Cardiac fibroblast (primary cell): ENCODE data around the gene ATP6V1F.
A peak's percentile ranks its signal among the peaks of the same experiment; 100 is the strongest.

Source experiments
- DNase-seq, 2 donors: peaks; one replicate each; pipeline versions ENCODE4 v3.0.0 to v3.0.0-alpha.2; 2010; ENCODE audit warnings: low read depth in 2 of 2
- H3K4me3 ChIP-seq, 2 donors: replicated peaks in 1 of 2; 1 replicate in 1 of 2; 2 replicates in 1 of 2; pipeline ENCODE4 v1.5.1; 2011; ENCODE audit warnings: low read depth in 2 of 2, low read length in 2 of 2, mild to moderate bottlenecking in 2 of 2, moderate library complexity in 1 of 2
- CTCF ChIP-seq: IDR thresholded peaks from one replicate; pipeline ENCODE4 v1.5.1; 2011; ENCODE audit warnings: low read depth, mild to moderate bottlenecking, low read length, inconsistent platforms

Gene ATP6V1F

GRCh38 chr7:128858380-128859231, 4.0 kb upstream of the ATP6V1F start:
- no peak overlapping the region for H3K4me3 ChIP-seq
- no peak for TF ChIP-seq CTCF
- no peak for DNase-seq

- no peak overlapping the region for H3K4me3 ChIP-seq
- no peak for TF ChIP-seq CTCF
- no peak for DNase-seq
Observed at GRCh38 chr7:128859232-128860157, 3.2 kb upstream of the ATP6V1F start.

- peak; percentile 28 for TF ChIP-seq CTCF
- H3K4me3 ChIP-seq, result no peak overlapping the region
- DNase-seq, result peak; percentile 40 to 72
Observed at GRCh38 chr7:128860158-128861073, 2.2 kb upstream of the ATP6V1F start.

- TF ChIP-seq CTCF, result no peak
- no peak for DNase-seq
- H3K4me3 ChIP-seq, result peak overlapping the region; percentile 13 to 97
Observed at GRCh38 chr7:128861957-128862570, 592 bp upstream of the ATP6V1F start.

GRCh38 chr7:128863433-128863989, 855 bp downstream of the ATP6V1F start:
- H3K4me3 ChIP-seq, result peak overlapping the region; percentile 95 to 97
- peak; percentile 58 for TF ChIP-seq CTCF
- DNase-seq, result peak; percentile 76 to 80
